ENCODE results near the gene MARK3. TPM values are rescaled to one million over a fixed set of nuclear protein-coding genes. Genes with fewer than 3 reads are reported as not detected.

MARK3 gene
- 47.8 and 56.7 TPM in 2 replicates for total RNA-seq

DNA sequence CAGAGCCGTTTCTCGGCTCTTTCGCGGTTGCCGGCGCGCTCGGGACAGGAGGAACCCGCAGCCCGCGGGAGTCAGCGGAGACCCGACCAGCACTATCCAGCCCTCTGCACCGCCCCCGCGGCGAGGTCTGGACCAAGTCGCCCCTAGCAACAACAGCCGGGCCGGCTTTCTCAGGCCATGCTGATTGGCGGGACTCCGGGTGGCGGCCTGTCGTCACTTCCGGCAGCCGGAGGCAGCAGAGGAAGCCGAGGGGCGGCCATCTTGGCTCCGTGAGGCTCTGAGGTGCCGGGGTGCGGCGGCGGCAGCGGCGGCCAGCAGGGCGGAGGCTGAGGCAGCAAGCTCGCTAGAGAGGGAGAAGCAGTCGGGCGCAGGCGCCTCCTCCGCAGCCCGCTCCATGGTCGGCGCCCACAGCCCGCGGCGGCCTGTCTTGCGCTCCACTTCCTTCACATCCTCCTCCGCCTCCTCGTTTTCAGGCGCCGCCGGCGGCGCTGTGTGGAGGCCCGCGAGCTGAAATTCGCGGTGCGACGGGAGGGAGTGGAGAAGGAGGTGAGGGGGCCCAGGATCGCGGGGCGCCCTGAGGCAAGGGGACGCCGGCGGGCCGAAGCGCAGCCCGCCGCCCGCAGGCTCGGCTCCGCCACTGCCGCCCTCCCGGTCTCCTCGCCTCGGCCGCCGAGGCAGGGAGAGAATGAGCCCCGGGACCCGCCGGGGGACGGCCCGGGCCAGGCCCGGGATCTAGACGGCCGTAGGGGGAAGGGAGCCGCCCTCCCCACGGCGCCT is at the start of gene MARK3:
TSS of gene MARK3 (plus strand) at position 264 of the 777 bp plus-strand sequence. CDS start 615 bp downstream, outside the sequence.

DNA sequence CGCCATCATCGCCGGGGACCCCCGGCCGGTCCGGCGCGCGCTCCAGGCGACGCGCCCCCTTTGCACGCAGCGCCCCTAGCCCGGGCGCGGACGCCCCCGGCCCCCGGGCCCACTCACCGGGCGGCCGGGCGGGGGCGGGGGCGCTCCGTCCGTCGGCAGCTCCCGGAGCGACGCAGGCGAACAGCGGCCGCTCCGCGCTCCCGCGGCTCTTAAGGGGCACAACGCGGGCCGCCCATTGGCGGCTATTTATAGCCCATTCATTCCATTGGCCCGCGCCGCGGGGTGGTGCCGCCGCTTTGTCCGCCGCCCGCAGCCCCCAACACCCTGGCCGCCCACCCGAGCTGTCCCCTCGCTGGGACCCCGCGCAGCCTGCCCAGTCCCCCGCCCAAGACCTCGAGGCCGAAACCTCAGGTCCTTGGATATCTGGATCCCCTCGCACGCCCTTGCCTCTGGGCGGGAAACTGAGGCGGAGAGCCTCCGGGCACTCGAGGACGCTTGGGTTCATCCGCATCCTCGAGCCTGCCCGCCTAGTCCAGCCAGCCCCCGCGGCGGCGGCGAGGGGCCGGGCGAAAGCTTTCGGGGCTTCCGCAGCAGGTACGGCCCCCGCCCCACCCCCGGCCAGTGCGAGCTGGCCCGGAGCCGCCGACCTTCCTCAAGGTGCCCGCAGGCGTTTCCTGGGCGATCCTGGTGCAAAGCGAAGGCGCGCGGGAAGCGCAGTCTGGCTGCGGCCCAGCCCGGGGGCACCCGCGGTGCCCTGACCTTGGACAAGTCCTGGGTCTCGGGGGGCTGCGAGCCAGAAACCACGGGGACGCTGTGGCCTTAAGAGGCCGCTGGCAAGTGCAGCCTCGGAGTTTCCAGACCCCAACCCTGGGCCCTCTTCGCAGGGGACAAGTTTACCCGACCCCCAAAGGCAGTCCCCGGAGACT is 137.7 kb downstream of the MARK3 start, which contains the start of gene CKB:
TSS of gene CKB (minus strand) at position 182 of the 926 bp plus-strand sequence. CDS start 337 bp downstream, outside the sequence.

DNA sequence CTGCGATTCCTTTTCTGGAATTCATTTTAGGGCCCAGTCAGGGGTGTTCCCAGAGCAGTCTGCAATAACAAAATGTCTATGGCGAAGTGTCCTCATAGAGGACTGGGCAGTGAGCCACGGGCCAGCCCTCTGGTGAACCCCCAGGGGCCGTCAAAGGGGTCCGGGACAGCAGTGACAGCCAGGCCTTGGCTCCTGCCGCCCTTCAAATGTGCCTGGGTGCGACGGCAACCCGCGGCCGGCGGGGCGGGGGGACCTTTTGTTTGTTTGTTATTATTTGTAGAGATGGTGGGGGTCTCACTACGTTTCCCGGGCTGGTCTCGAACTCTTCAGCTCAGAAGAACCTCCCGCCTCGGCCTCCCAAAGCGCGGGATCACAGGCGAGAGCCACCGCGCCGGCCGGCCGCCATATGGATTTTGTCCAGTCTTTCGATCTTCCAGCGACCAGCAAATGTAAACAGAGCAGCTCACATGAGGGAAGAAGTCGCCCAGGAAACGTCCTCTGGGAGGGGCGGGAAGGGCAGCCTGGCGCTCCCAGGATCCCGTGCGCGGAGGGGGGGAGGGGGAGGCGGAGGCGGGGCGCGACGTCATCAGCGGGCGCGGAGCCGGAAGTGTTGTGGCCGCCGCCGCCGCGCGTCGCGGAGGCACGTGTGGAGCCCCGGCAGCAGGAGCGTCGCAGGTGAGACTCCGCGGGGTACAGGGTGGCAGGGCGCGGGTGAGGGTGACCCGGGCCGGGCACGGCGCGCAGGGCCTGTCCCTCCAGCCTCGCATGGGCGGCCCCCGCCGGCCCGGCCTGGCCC is 143.6 kb downstream of the MARK3 start, which contains the start of gene TRMT61A:
TSS of gene TRMT61A (plus strand) at position 610 of the 796 bp plus-strand sequence. CDS start 783 bp downstream, outside the sequence.

Other genes with a start within 250 kb of the MARK3 start
- gene EIF5, start 51.2 kb upstream of the MARK3 start, total RNA-seq: 155 and 170 TPM in 2 replicates
- 102 and 150 TPM in 2 replicates for gene CKB, start 137.4 kb downstream of the MARK3 start, total RNA-seq
- gene TRMT61A, start 143.8 kb downstream of the MARK3 start, total RNA-seq: 12.1 and 13.6 TPM in 2 replicates
- gene BAG5, start 177.2 kb downstream of the MARK3 start, total RNA-seq: 16.3 and 17.3 TPM in 2 replicates
- gene COA8, start 177.5 kb downstream of the MARK3 start, total RNA-seq: 40.5 and 58.4 TPM in 2 replicates
- gene KLC1, start 243.8 kb downstream of the MARK3 start, total RNA-seq: 129 and 180 TPM in 2 replicates

Measured in pericardium fibroblast (primary cell).